Measurements from ENCODE around the gene PHYH.

Gene PHYH

DNA sequence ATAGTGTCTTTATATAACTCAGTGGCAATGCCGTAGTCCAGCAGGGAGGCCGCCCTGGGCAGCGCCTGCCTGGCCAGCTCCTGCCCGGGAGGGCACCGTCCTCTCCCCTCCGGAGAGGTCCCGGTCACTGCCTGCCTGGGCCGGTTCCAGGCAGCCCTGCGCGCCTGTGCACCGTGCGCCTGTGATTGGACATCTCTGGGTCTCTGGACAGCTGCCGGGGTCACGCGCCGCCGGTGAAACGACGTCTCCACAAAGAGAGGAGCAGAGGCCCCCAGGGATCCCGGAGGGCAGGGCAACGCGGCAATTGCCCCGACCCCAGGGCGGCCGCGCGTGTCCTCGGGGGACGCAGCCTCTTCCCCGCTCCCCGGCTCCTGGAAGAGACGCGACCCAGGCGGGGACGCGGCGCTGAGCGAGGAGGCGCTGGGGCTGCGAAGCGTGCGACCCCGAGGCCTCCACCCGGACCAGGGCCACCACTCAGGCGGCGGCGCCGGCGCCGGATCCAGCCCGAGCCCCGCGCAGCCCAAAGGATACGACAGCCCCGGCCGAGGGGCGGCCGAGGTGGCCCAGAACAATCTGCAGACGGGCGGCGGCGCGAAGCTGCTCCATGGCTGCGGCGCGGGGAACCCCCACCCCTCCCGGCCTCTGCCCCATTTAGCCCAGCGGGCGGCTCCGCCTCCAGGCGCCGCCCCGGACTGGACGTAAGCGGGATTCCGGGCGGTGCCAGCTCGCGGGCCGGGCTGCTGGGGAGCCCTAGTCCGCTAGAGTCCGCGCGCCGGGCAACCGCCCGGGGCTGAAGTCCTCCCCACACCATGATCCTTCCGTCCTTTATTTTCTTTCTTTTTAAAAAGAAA, at the start of gene PHYH:
Gene PHYH, minus strand, starts transcription at position 628 of the 851 bp plus-strand sequence. Its CDS starts 22 bp downstream, at position 606.
- TF ChIP-seq, protein P1, sequence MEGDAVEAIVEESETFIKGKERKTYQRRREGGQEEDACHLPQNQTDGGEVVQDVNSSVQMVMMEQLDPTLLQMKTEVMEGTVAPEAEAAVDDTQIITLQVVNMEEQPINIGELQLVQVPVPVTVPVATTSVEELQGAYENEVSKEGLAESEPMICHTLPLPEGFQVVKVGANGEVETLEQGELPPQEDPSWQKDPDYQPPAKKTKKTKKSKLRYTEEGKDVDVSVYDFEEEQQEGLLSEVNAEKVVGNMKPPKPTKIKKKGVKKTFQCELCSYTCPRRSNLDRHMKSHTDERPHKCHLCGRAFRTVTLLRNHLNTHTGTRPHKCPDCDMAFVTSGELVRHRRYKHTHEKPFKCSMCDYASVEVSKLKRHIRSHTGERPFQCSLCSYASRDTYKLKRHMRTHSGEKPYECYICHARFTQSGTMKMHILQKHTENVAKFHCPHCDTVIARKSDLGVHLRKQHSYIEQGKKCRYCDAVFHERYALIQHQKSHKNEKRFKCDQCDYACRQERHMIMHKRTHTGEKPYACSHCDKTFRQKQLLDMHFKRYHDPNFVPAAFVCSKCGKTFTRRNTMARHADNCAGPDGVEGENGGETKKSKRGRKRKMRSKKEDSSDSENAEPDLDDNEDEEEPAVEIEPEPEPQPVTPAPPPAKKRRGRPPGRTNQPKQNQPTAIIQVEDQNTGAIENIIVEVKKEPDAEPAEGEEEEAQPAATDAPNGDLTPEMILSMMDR (IDR thresholded peaks at IDR 0.05; ENCODE audit: extremely low read depth, insufficient read depth, missing control alignments): no peak
- in situ Hi-C loops (cut with MboI; ENCODE audit: low pct_unique_long_range_greater_than_20kb, low sequenced_read_pairs, unreplicated experiment): no loop called here
- DNase-seq (ENCODE audit: low spot score): peak; percentile 88

DNA sequence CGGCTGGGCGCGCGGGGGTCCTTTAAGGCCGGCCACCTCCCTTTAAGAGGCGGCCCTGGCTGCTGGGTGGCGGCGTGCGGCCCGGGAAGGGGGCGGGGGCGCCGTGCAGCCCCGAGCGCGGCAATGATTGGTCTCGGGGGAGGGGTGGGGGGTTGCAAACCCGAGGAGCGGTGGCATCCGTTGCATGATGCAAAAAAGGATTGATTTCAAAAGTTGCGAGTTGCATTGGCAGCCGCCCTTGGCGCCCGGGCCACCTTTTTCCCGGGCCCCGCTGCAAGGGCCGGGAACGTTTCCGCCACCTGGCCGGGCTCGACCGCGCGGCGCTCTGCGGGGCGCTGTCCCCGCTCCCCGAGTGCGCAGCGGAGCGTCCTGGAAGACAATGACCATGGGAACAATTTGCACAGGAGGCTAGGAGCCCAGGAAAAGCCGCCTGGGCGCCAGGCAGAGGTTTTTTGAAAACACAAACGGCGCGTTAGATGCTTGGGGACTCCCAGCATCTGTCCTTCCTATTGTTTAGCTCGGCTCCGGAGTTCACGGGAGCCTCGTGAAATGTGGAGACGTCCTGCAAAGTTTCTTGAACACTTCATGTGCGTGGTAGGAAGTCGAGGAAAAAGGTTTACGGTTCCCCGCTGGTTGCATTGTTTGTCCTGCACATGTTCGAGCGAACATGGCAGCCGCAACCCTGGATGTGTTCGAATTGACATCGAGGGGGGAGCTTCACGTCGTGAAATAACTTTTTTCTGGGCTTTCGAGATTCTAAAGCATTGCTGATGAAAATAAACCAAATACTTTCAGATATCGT, 48.6 kb upstream of the PHYH start, which contains the start of gene SEPHS1:
Gene SEPHS1, minus strand, starts transcription at position 78 of the 802 bp plus-strand sequence. CDS start 3,343 bp downstream, outside the sequence.
- peak; percentile 94 for DNase-seq (ENCODE audit: low spot score)
- in situ Hi-C loops (cut with MboI; ENCODE audit: low pct_unique_long_range_greater_than_20kb, low sequenced_read_pairs, unreplicated experiment): no loop called here
- TF ChIP-seq, protein P1 (IDR thresholded peaks at IDR 0.05; ENCODE audit: extremely low read depth, insufficient read depth, missing control alignments): peak; percentile 23

DNA sequence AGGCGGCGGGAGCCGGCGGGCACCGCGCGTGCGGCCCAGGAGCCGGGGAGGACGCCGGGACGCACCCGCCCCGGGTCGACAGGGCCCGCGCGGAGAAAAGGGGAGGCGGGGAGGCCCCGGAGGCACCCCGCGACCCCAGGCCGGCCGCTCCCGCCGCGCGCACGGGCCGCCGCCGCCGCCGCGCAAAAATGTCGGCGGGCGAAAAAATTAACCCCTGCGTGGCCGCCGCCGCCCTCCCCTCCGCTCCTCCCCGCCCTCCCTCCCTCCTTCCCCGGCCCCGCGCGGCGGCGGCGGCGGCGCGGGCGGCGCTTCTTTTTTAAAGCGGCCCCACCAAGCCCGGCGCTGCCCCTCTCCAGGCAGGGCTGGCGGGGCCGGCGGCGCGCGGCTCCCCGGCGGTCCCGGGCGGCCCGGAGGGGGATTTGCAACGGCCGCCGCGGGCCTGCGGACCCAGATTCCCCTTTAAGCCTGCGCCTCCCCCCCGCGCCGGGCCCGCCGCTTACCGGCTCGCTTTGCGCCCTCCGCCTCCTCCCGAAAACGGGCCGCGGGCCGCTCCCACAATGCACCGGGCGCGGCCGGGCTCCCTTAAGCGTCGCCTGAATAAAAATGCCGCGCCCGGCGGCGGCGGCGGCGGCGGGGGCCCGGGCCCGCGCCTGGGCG, 47.8 kb upstream of the PHYH start:
- TF ChIP-seq, protein P1 (IDR thresholded peaks at IDR 0.05; ENCODE audit: extremely low read depth, insufficient read depth, missing control alignments): no peak
- DNase-seq (ENCODE audit: low spot score): peak; percentile 91
- in situ Hi-C loops (cut with MboI; ENCODE audit: low pct_unique_long_range_greater_than_20kb, low sequenced_read_pairs, unreplicated experiment): no loop called here

DNA sequence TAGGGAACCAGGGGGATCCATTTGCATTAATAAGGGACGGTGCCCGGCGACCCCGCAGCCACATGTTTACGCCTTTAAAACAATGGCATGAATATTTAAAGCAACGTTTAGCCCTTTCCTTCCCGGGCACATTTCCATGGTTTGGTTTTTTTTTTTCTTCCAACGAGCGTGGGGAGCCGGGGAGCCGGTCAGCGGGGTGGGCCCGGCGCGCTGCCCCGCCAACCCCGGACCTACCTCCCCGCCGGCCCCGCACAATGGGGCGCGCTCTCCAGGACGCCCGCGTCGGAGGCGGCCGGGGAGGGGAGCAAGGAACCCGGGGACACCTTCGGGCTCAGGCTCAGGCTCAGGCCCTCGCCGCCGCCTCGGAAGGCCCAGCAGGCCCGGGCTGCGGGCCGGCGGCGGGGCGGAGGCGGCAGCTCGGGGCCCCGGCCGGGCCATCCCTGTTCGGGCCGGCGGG, 47.2 kb upstream of the PHYH start:
- TF ChIP-seq, protein P1 (IDR thresholded peaks at IDR 0.05; ENCODE audit: extremely low read depth, insufficient read depth, missing control alignments): no peak
- DNase-seq (ENCODE audit: low spot score): peak; percentile 37
- in situ Hi-C loops (cut with MboI; ENCODE audit: low pct_unique_long_range_greater_than_20kb, low sequenced_read_pairs, unreplicated experiment): no loop called here

DNA sequence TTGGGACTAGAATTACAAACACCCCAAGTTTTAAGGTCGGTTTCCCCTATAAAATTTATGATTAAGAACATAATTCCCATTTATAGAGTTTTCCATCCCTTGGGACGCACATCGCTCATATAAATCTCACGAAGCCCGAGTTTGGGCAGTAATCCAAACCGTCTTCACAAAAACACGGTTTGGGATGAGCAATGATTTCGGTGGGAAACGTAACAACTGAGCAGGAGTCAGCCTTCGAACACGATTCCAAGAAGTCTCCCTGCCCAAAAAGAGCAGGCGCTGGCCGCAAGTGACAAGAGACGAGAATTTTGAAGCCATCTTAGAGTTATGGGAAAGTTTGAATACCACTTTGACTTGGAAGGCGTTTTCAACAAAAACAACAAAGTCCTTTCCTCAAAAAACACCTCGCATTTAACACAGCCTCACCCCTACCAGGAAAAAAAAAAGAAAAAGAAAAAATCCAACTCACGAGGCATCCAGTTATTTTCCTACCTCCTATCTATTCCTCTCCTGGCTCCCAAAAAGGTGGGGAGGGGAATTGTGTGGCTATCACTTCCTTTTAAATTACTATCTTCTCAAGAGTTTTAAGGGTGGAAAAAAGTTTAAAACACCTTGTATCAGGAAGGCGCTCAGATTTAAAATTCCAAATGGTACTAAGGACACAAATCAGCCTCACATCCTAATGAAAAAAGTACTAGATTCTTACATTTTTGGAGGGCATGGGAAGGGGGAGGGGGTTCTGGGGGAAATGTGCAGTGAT, 46.6 kb upstream of the PHYH start:
- in situ Hi-C loops (cut with MboI; ENCODE audit: low pct_unique_long_range_greater_than_20kb, low sequenced_read_pairs, unreplicated experiment): no loop called here
- TF ChIP-seq, protein P1 (IDR thresholded peaks at IDR 0.05; ENCODE audit: extremely low read depth, insufficient read depth, missing control alignments): no peak
- peak; percentile 20 for DNase-seq (ENCODE audit: low spot score)

Data from GM13977 (cell line).